Measurements from ENCODE around the gene JAZF1. TPM values are rescaled to one million over a fixed set of nuclear protein-coding genes. Genes with fewer than 3 reads are reported as not detected.

Gene JAZF1
- total and polyA plus RNA-seq, 4 donors: 5.2 to 16.5 (median 10.7) TPM

DNA sequence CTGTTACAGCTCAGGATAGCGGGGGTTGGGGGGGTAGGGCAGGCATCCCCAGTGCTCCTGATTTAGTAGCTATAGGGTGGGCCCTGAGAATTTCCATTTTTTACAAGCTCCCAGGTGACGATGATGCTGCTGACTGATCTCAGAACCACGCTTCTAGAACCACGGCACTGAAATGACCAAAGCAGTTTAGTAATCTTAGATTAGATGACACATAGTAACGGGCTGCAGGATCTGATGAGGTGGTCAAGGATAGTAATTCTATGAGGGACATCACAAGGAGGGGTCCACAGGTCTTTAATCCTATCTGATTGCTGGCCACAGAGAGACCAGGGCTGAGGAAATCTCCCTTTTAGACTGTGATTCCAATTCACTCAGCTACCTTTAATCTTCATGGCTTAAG lies 167.2 kb downstream of the JAZF1 start:
- TF ChIP-seq, protein P1, sequence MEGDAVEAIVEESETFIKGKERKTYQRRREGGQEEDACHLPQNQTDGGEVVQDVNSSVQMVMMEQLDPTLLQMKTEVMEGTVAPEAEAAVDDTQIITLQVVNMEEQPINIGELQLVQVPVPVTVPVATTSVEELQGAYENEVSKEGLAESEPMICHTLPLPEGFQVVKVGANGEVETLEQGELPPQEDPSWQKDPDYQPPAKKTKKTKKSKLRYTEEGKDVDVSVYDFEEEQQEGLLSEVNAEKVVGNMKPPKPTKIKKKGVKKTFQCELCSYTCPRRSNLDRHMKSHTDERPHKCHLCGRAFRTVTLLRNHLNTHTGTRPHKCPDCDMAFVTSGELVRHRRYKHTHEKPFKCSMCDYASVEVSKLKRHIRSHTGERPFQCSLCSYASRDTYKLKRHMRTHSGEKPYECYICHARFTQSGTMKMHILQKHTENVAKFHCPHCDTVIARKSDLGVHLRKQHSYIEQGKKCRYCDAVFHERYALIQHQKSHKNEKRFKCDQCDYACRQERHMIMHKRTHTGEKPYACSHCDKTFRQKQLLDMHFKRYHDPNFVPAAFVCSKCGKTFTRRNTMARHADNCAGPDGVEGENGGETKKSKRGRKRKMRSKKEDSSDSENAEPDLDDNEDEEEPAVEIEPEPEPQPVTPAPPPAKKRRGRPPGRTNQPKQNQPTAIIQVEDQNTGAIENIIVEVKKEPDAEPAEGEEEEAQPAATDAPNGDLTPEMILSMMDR (IDR thresholded peaks at IDR 0.05; ENCODE audit: control extremely low read depth, extremely low read depth): no peak
- no peak overlapping the region for H3K27ac ChIP-seq (ENCODE audit: low read depth in 1 of 2, low read length in 1 of 2)
- H3K36me3 ChIP-seq (ENCODE audit: control insufficient read depth in 4 of 4, insufficient read depth in 4 of 4, low read length in 4 of 4): peaks cover 0 to 3% (median 0%) of the 10 kb centered on the region in 4 donors
- H3K9me3 ChIP-seq (ENCODE audit: control insufficient read depth in 4 of 4, insufficient read depth in 3 of 4, low read length in 3 of 4): peaks cover 0 to 3% (median 0%) of the 10 kb centered on the region in 4 donors
- H3K4me3 ChIP-seq: no peak overlapping the region
- ATAC-seq (ENCODE audit: insufficient read depth, low FRiP score): no peak
- no peak for DNase-seq
- H3K9ac ChIP-seq (ENCODE audit: insufficient read depth in 1 of 2, low read length in 2 of 2): no peak overlapping the region
- 95 to 97% methylated on average over 5 of the region's 5 CpGs for WGBS, 2 donors
- peaks cover 0 to 9% (median 0%) of the 10 kb centered on the region in 5 donors for H3K4me1 ChIP-seq (ENCODE audit: control insufficient read depth in 5 of 5, insufficient read depth in 5 of 5, low read length in 5 of 5)
- no peaks in the 10 kb centered on the region for H3K27me3 ChIP-seq (ENCODE audit: control insufficient read depth in 3 of 3, insufficient read depth in 3 of 3, low read length in 2 of 3)

DNA sequence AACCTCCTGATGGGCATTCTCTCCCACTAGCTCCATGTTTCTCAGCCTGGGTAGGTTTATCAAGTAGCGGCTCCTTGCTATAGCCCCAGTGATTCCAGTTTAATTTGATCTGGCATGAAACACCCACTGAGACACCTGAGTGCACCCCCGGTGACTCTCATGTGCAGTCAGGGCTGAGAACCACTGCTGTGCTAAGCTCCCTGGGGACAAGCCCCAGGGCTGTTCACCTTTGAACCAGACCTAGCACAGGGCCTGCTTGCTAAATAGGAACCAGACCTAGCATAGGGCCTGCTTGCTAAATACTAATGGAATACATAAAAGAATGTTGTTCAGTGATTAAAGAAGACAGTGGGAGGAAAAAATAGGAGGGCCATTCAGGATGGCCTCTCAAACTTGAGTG lies 167.6 kb downstream of the JAZF1 start:
- Histone ChIP-seq H3K4me1 (ENCODE audit: control insufficient read depth in 5 of 5, insufficient read depth in 5 of 5, low read length in 5 of 5) (peaks cover 0 to 9% (median 0%) of the 10 kb centered on the region in 5 donors), H3K9ac (ENCODE audit: insufficient read depth in 1 of 2, low read length in 2 of 2) (no peak overlapping the region), H3K27me3 (ENCODE audit: control insufficient read depth in 3 of 3, insufficient read depth in 3 of 3, low read length in 2 of 3) (no peaks in the 10 kb centered on the region), H3K27ac (ENCODE audit: low read depth in 1 of 2, low read length in 1 of 2) (no peak overlapping the region), H3K36me3 (ENCODE audit: control insufficient read depth in 4 of 4, insufficient read depth in 4 of 4, low read length in 4 of 4) (peaks cover 0 to 3% (median 0%) of the 10 kb centered on the region in 4 donors), H3K4me3 (no peak overlapping the region), H3K9me3 (ENCODE audit: control insufficient read depth in 4 of 4, insufficient read depth in 3 of 4, low read length in 3 of 4) (peaks cover 0 to 3% (median 0%) of the 10 kb centered on the region in 4 donors)
- TF ChIP-seq, protein P1 (IDR thresholded peaks at IDR 0.05; ENCODE audit: control extremely low read depth, extremely low read depth): no peak
- no peak for DNase-seq
- no peak for ATAC-seq (ENCODE audit: insufficient read depth, low FRiP score)
- WGBS, 2 donors: 98 to 100% methylated on average over 2 of the region's 2 CpGs

DNA sequence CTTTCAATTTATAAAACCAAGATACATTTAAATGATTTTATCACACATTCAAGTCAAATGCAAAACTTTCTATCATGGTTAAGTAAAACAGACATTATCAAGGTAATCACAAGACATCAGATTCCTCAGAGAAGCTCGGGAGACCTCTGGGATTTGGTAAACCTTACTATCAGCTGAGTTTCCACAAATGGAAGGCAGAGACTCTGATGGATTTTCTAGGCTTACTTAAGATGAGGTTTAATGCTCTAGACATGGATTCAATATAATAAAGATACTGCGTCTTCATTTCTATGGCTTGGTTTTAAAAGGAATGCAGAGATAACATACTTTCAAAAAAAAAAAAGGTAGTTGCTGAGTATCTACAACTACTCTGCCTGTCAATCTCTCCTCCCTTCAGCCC lies 171.7 kb downstream of the JAZF1 start:
- TF ChIP-seq, protein P1 (IDR thresholded peaks at IDR 0.05; ENCODE audit: control extremely low read depth, extremely low read depth): no peak
- DNase-seq: no peak
- no peaks in the 10 kb centered on the region for H3K36me3 ChIP-seq (ENCODE audit: control insufficient read depth in 4 of 4, insufficient read depth in 4 of 4, low read length in 4 of 4)
- peaks cover 0 to 16% (median 0%) of the 10 kb centered on the region in 5 donors for H3K4me1 ChIP-seq (ENCODE audit: control insufficient read depth in 5 of 5, insufficient read depth in 5 of 5, low read length in 5 of 5)
- 71 to 97% methylated on average over 2 of the region's 2 CpGs for WGBS, 2 donors
- no peak for ATAC-seq (ENCODE audit: insufficient read depth, low FRiP score)
- H3K4me3 ChIP-seq: no peak overlapping the region
- H3K27ac ChIP-seq (ENCODE audit: low read depth in 1 of 2, low read length in 1 of 2): no peak overlapping the region
- H3K9ac ChIP-seq (ENCODE audit: insufficient read depth in 1 of 2, low read length in 2 of 2): no peak overlapping the region
- H3K9me3 ChIP-seq (ENCODE audit: control insufficient read depth in 4 of 4, insufficient read depth in 3 of 4, low read length in 3 of 4): no peaks in the 10 kb centered on the region
- no peaks in the 10 kb centered on the region for H3K27me3 ChIP-seq (ENCODE audit: control insufficient read depth in 3 of 3, insufficient read depth in 3 of 3, low read length in 2 of 3)

DNA sequence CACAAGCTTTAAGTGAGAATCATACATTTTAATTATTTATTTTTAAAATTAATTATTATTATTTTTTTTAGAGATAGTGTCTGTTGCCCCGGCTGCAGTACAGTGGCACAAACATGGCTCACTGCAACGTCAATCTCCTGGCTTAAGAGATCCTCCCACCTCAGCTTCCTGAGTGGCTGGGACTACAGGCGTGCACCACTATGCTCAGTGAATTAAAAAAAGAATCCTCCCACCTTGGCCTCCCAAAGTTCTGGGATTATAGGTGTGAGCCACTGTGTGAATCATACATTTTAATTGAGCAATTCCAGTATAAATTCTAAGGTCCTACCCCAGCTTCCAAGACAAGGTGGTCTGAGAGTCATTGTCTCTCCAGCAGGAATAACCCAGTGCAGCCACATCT lies 172.4 kb downstream of the JAZF1 start:
- no peak for DNase-seq
- H3K4me3 ChIP-seq: no peak overlapping the region
- H3K36me3 ChIP-seq (ENCODE audit: control insufficient read depth in 4 of 4, insufficient read depth in 4 of 4, low read length in 4 of 4): no peaks in the 10 kb centered on the region
- no peaks in the 10 kb centered on the region for H3K9me3 ChIP-seq (ENCODE audit: control insufficient read depth in 4 of 4, insufficient read depth in 3 of 4, low read length in 3 of 4)
- 72 to 74% methylated on average over 3 of the region's 3 CpGs for WGBS, 2 donors
- H3K27ac ChIP-seq (ENCODE audit: low read depth in 1 of 2, low read length in 1 of 2): no peak overlapping the region
- TF ChIP-seq, protein P1 (IDR thresholded peaks at IDR 0.05; ENCODE audit: control extremely low read depth, extremely low read depth): no peak
- no peak for ATAC-seq (ENCODE audit: insufficient read depth, low FRiP score)
- no peaks in the 10 kb centered on the region for H3K27me3 ChIP-seq (ENCODE audit: control insufficient read depth in 3 of 3, insufficient read depth in 3 of 3, low read length in 2 of 3)
- H3K9ac ChIP-seq (ENCODE audit: insufficient read depth in 1 of 2, low read length in 2 of 2): no peak overlapping the region
- peaks cover 0 to 11% (median 0%) of the 10 kb centered on the region in 5 donors for H3K4me1 ChIP-seq (ENCODE audit: control insufficient read depth in 5 of 5, insufficient read depth in 5 of 5, low read length in 5 of 5)

Measured in lung (tissue), 12 donors.